Progenitor cell of endocrine pancreas (in vitro differentiated cells): ENCODE measurements around the gene IL20RB. TPM values are rescaled to one million over a fixed set of nuclear protein-coding genes. Genes with fewer than 3 reads are reported as not detected.

Source experiments
- DNase-seq: peaks from one replicate; pipeline ENCODE4 v3.0.0; 2021; ENCODE audit warnings: low spot score; ENCODE audit not compliant: unreplicated experiment
- H3K27ac Mint-ChIP-seq: 2 replicates; pipeline ENCODE4 v1.8.0; 2021; ENCODE audit warnings: mild to moderate bottlenecking, moderate library complexity, mixed read lengths
- H3K27me3 Mint-ChIP-seq: 2 replicates; pipeline ENCODE4 v1.8.0; 2021; ENCODE audit warnings: mixed read lengths
- H3K36me3 Mint-ChIP-seq: 2 replicates; pipeline ENCODE4 v1.8.0; 2022; ENCODE audit warnings: mixed read lengths; ENCODE audit not compliant: insufficient read depth
- H3K4me1 Mint-ChIP-seq: 2 replicates; pipeline ENCODE4 v1.8.0; 2021; ENCODE audit warnings: low read depth, mixed read lengths
- H3K4me3 Mint-ChIP-seq: 2 replicates; pipeline ENCODE4 v1.8.0; 2021; ENCODE audit warnings: low read depth, mild to moderate bottlenecking, moderate library complexity, mixed read lengths
- H3K9me3 Mint-ChIP-seq: 2 replicates; pipeline ENCODE4 v1.8.0; 2021; ENCODE audit warnings: low read depth, mixed read lengths
- total RNA-seq: library from RNA; stranded (reverse); gene quantifications from 2 replicates; pipeline ENCODE4 v1.2.1, GENCODE V29; 2021
- TF ChIP-seq, protein P1 (sequence below): fragments of 200-600 bp; sonication (generic); IDR thresholded peaks from one replicate; pipeline ENCODE4 v1.5.0; 2021; ENCODE audit warnings: antibody characterized with exemption, mild to moderate bottlenecking; ENCODE audit not compliant: unreplicated experiment

The IL20RB gene
- total RNA-seq, 1 donor from 2014 or later, result 1.7 TPM

DNA sequence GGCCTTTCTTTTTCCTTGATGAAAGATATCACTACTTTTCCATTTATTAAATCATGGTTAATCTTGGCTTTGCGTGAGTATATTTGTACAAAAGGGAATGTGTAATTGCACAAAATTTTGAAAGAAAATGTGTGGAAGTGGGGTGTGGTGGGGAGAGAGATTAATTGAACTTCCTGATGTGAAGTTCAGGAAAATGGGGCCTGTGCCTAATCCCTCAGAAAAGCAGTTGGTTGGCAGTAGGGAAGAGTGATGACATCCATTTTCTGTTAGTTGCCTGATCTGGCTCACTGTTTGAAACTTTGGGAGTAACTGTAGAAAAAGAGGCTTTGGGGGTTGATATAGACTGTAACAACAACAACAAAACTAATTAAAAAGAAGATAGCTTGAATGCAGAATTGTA lies 10.8 kb upstream of the IL20RB start:
- H3K9me3 Mint-ChIP-seq, result no peaks in the 10 kb centered on the region
- H3K27ac Mint-ChIP-seq, result no peak overlapping the region
- H3K27me3 Mint-ChIP-seq, result no peaks in the 10 kb centered on the region
- no peak for DNase-seq
- H3K4me3 Mint-ChIP-seq, result no peak overlapping the region
- peaks cover 8% of the 10 kb centered on the region for H3K4me1 Mint-ChIP-seq
- peaks cover 14% of the 10 kb centered on the region for H3K36me3 Mint-ChIP-seq
- TF ChIP-seq, protein P1, sequence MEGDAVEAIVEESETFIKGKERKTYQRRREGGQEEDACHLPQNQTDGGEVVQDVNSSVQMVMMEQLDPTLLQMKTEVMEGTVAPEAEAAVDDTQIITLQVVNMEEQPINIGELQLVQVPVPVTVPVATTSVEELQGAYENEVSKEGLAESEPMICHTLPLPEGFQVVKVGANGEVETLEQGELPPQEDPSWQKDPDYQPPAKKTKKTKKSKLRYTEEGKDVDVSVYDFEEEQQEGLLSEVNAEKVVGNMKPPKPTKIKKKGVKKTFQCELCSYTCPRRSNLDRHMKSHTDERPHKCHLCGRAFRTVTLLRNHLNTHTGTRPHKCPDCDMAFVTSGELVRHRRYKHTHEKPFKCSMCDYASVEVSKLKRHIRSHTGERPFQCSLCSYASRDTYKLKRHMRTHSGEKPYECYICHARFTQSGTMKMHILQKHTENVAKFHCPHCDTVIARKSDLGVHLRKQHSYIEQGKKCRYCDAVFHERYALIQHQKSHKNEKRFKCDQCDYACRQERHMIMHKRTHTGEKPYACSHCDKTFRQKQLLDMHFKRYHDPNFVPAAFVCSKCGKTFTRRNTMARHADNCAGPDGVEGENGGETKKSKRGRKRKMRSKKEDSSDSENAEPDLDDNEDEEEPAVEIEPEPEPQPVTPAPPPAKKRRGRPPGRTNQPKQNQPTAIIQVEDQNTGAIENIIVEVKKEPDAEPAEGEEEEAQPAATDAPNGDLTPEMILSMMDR, result no peak

DNA sequence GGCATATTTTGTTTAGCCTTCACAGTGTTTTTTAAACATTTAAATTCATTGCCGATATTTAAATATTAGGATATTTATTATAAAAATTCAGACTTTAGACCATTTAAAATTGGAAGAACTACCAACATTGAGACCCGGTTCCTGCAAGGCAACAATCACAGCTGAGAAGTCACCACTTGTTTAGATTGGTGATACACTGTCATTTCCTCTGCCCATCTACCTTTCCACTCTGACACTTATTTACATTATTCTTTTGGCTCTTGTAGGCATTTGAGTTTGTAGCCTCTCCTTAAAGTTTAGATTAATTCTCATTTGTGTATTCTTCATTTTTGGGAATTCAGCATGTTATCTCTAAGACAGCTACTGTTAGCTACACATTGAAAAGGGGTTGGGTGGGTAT lies 10.3 kb upstream of the IL20RB start:
- Mint-ChIP-seq H3K27ac (no peak overlapping the region), H3K36me3 (peaks cover 14% of the 10 kb centered on the region)

DNA sequence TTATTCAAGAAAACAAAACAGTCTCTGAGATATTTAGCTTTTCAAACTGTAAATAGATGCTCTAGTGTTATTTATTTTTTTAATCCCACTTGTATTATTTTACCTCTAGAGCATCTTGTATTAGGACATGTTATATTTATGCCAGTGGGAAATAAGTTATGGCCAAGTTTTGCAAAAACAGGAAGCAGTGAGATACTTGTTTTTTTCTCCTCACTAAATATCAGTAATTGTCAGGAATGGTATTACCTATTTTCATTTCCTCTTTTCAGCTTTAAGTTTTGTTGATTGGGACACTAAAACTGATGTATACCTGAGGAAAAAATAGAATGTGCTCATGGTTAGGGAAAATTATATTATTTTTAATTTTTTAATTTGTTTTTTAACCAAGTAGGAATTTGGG lies 8.6 kb upstream of the IL20RB start:
- Mint-ChIP-seq H3K27me3 (no peaks in the 10 kb centered on the region), H3K4me1 (peaks cover 11% of the 10 kb centered on the region), H3K9me3 (no peaks in the 10 kb centered on the region), H3K36me3 (peaks cover 14% of the 10 kb centered on the region), H3K4me3 (no peak overlapping the region), H3K27ac (no peak overlapping the region)
- DNase-seq, result no peak
- TF ChIP-seq, protein P1, result no peak

More for the DNA sequence above, 10.3 kb upstream of the IL20RB start:
- Mint-ChIP-seq H3K4me1 (peaks cover 9% of the 10 kb centered on the region), H3K27me3 (no peaks in the 10 kb centered on the region), H3K4me3 (no peak overlapping the region), H3K9me3 (no peaks in the 10 kb centered on the region)
- DNase-seq, result no peak
- TF ChIP-seq, protein P1, result no peak

DNA sequence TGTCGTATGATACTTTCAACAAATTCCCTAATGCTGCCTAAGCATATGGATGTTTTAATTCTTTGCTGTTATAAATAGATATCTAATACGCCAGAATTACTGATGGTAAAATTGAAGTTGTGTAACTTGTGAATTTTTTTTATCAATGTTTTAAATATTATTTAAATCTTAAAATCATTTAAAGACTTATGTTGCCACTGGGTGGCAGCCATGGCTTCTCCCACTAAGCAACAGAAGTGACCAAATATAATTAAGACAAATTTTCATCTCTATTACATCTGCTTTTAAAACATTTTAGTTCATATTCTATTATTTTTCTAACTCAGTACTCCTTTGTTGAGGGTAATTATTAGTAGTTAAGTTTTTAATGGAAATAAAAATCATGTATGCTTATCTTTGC lies 8.1 kb upstream of the IL20RB start:
- H3K27me3 Mint-ChIP-seq, result no peaks in the 10 kb centered on the region
- no peak overlapping the region for H3K27ac Mint-ChIP-seq
- DNase-seq, result no peak
- TF ChIP-seq, protein P1, result no peak
- H3K4me1 Mint-ChIP-seq, result peaks cover 11% of the 10 kb centered on the region
- H3K36me3 Mint-ChIP-seq, result peaks cover 14% of the 10 kb centered on the region
- no peak overlapping the region for H3K4me3 Mint-ChIP-seq
- H3K9me3 Mint-ChIP-seq, result no peaks in the 10 kb centered on the region

DNA sequence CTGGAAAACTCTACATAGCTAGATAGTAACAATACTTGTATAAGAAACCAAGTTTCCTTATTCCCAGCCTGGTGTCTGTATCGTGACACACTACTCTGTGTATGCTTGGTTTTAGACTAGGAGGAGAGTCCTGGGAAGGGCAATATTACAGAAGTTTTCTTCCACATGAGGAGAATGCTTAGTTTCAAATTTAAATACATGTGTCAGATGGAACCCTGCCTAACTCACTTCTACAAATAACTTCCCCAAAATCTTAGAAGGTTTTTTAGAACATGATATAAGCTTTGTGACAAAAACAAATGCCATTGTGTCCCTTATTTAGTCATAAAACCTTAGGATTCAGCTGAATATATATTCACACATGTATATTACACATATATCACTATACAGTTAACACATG lies 7.2 kb upstream of the IL20RB start:
- peaks cover 11% of the 10 kb centered on the region for H3K36me3 Mint-ChIP-seq
- no peaks in the 10 kb centered on the region for H3K27me3 Mint-ChIP-seq
- DNase-seq, result no peak
- no peaks in the 10 kb centered on the region for H3K9me3 Mint-ChIP-seq
- H3K4me1 Mint-ChIP-seq, result peaks cover 16% of the 10 kb centered on the region
- H3K4me3 Mint-ChIP-seq, result no peak overlapping the region
- TF ChIP-seq, protein P1, result no peak
- no peak overlapping the region for H3K27ac Mint-ChIP-seq
